A549 (cell line): ENCODE measurements around the gene DGCR2. TPM values are rescaled to one million over a fixed set of nuclear protein-coding genes. Genes with fewer than 3 reads are reported as not detected.

Experiments used
- ATAC-seq, 2 experiments: fragments of 200-7000 bp in 1 of 2; fragments of >200 bp in 1 of 2; cut with Nextera tagmentation in 1 of 2; cut with Tn5 transposase in 1 of 2; 3 replicates each; pipeline versions ENCODE4 v1.8.0 to v1.9.1; 2018 to 2020; ENCODE audit warnings: mild to moderate bottlenecking in 1 of 2, moderate library complexity in 1 of 2
- CTCF ChIA-PET: fragments of 300-600 bp; sonication (Branson Sonifier 250); formaldehyde crosslinking; extraction: SDS; loops from one replicate; lab custom pipeline; 2021; ENCODE audit warnings: antibody characterized with exemption, inconsistent platforms; lab: Yijun Ruan, JAX
- POLR2A ChIA-PET: fragments of 350-600 bp; formaldehyde crosslinking; extraction: SDS; loops from one replicate; lab custom pipeline; 2021; ENCODE audit warnings: antibody characterized with exemption, inconsistent platforms; lab: Yijun Ruan, JAX
- DNase-seq, 2 experiments: peaks; one replicate each; pipeline versions ENCODE4 v3.0.0 to v3.0.0-alpha.2; 2011 to 2016; ENCODE audit warnings: low read depth in 1 of 2, low spot score in 1 of 2
- FAIRE-seq: peaks from 2 replicates; lab custom pipeline; 2011; peaks lifted over from hg19 to GRCh38; lab: Jason Lieb, UNC
- H3K27ac ChIP-seq, 2 experiments: fragments of >200 bp; sonication (Bioruptor Twin); formaldehyde crosslinking; 3 replicates each; pipeline ENCODE4 v1.5.1; 2016 to 2017
- H3K4me1 ChIP-seq: fragments of >200 bp; sonication (Bioruptor Twin); formaldehyde crosslinking; 3 replicates; pipeline ENCODE4 v1.6.1; 2016
- H3K4me2 ChIP-seq: fragments of >200 bp; sonication (Bioruptor Twin); formaldehyde crosslinking; 3 replicates; pipeline ENCODE4 v1.6.1; 2016
- H3K4me3 ChIP-seq: fragments of >200 bp; sonication (Bioruptor Twin); formaldehyde crosslinking; 3 replicates; pipeline ENCODE4 v1.5.1; 2016
- H3K9me3 ChIP-seq: fragments of >200 bp; sonication (Bioruptor Twin); formaldehyde crosslinking; 3 replicates; pipeline ENCODE4 v1.6.1; 2016
- CHD4 ChIP-seq: fragments of 200-600 bp; sonication (generic); IDR thresholded peaks from 2 replicates; pipeline ENCODE4 v1.6.1; 2016; ENCODE audit warnings: antibody characterized with exemption, mild to moderate bottlenecking, borderline replicate concordance
- EHMT2 ChIP-seq: fragments of 200-600 bp; sonication (generic); IDR thresholded peaks from 2 replicates; pipeline ENCODE4 v1.6.1; 2016; ENCODE audit warnings: antibody characterized with exemption, low read depth, mild to moderate bottlenecking, moderate library complexity
- FOSL2 ChIP-seq, 2 experiments: fragments of 450-650 bp in 1 of 2; fragments of >200 bp in 1 of 2; sonication (Bioruptor Twin) in 1 of 2; formaldehyde crosslinking; IDR thresholded peaks; 2 replicates each; pipeline versions ENCODE4 v1.5.0 to v1.6.1; 2016 to 2020; ENCODE audit warnings: mild to moderate bottlenecking in 1 of 2, moderate library complexity in 1 of 2
- MAFK ChIP-seq: fragments of 450-650 bp; IDR thresholded peaks from 2 replicates; pipeline ENCODE4 v1.6.1; 2014; ENCODE audit not compliant: partially characterized antibody
- MAZ ChIP-seq: fragments of 150-350 bp; IDR thresholded peaks from 2 replicates; pipeline ENCODE4 v1.6.1; 2014; ENCODE audit warnings: antibody characterized with exemption, low read depth, low read length, borderline replicate concordance
- RAD21 ChIP-seq, 2 experiments: fragments of >200 bp in 1 of 2; sonication (Bioruptor Twin) in 1 of 2; formaldehyde crosslinking in 1 of 2; IDR thresholded peaks in 1 of 2; conservative IDR thresholded peaks in 1 of 2; 2 replicates in 1 of 2; 3 replicates in 1 of 2; pipeline ENCODE4 v1.6.1; 2012 to 2018; ENCODE audit warnings: inconsistent platforms in 1 of 2
- RARB ChIP-seq: fragments of 250-450 bp; sonication (Bioruptor Pico); IDR thresholded peaks from 2 replicates; pipeline ENCODE4 v1.8.0; 2021; ENCODE audit warnings: mild to moderate bottlenecking, moderate library complexity
- RFX5 ChIP-seq: fragments of 450-650 bp; IDR thresholded peaks from 2 replicates; pipeline ENCODE4 v1.7.1; 2014; ENCODE audit warnings: antibody characterized with exemption, mild to moderate bottlenecking, moderate library complexity
- RNF2 ChIP-seq: fragments of 200-600 bp; sonication (generic); IDR thresholded peaks from 2 replicates; pipeline ENCODE4 v1.6.1; 2016; ENCODE audit warnings: low read depth, mild to moderate bottlenecking, antibody characterized with exemption, moderate library complexity, borderline replicate concordance
- WGBS: methylation state at CpG from one replicate; pipeline ENCODE4 v1.1.6; 2017; ENCODE audit errors: missing lambda C conversion rate; 5-methylcytosine and 5-hydroxymethylcytosine counted together
- polyA plus RNA-seq, 4 experiments: library from polyadenylated mRNA; depleted of rRNA in 3 of 4; stranded (reverse); fragments of >200 nt; fragmentation: RNase III in 1 of 4; extraction: RNeasy Plus Mini Kit Qiagen cat#74134 plus additional on column Dnase treatment in 1 of 4; gene quantifications; 2 replicates in 3 of 4; 3 replicates in 1 of 4; pipeline ENCODE4 v1.2.3, GENCODE V29; 2011 to 2017
- TF ChIP-seq, protein P1 (sequence below): fragments of 250-450 bp; sonication (Bioruptor Pico); IDR thresholded peaks from 2 replicates; pipeline ENCODE4 v1.5.0; 2021; ENCODE audit warnings: mild to moderate bottlenecking, moderate library complexity, borderline replicate concordance
- TF ChIP-seq, protein P2 (sequence below): fragments of 200-600 bp; sonication (generic); IDR thresholded peaks from 2 replicates; pipeline ENCODE4 v1.6.1; 2016; ENCODE audit warnings: antibody characterized with exemption, mild to moderate bottlenecking, moderate library complexity

Gene DGCR2
- polyA plus RNA-seq, 2 of the 4 experiments (the other 2 are of a cell fraction): 10.6 to 17.9 TPM

DNA sequence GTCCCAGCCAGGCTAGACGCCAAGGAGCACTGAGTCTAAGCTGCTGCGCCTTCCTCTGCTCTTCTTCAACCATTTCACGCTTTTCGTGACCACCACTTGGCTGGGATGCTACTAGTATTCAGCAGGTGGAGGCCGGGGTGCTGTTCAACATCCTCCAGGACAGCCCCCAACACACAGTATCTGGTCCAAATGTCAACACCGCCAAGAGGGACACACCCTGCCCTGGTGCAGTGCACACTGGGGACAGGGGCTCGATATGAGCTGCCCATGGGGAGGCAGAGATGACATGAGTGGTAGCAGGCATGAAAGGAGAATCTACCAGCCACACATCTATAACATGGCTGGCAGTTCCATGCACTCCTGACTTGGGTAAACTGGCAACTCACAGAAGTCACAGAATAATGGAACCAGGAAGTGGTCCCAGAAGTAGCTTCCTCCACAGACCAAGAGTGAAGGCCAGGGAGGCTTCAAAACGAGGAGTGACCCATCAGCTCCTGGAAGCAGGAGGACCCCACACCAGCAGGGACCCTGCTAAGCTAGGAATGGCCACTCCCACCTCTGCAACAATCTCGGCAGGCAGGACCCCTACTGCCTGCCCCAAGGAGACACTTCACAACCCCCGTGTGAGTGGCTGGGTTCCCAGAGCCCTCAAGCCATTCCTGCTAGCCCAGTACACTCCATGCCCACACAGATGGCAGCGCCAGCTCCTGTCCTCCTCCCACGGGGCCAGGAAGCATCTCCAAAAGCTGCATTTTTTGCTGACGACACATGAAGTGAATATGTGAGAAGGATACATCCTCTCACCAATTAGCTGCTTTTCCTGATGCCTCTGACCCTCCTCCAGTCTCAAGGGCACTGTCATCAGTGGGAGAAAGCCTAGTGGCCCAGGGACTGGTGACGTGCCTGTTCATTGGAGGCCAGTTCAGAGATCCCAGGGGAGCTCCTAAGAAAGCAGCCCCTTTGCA is 78.8 kb downstream of the DGCR2 start:
- Histone ChIP-seq H3K4me1 (no peaks in the 10 kb centered on the region), H3K9me3 (no peaks in the 10 kb centered on the region), H3K27ac (no peak overlapping the region), H3K4me2 (no peak overlapping the region), H3K4me3 (no peak overlapping the region)
- DNase-seq (no peak), FAIRE-seq (no peak), ATAC-seq (no peak)
- TF ChIP-seq, protein P1, sequence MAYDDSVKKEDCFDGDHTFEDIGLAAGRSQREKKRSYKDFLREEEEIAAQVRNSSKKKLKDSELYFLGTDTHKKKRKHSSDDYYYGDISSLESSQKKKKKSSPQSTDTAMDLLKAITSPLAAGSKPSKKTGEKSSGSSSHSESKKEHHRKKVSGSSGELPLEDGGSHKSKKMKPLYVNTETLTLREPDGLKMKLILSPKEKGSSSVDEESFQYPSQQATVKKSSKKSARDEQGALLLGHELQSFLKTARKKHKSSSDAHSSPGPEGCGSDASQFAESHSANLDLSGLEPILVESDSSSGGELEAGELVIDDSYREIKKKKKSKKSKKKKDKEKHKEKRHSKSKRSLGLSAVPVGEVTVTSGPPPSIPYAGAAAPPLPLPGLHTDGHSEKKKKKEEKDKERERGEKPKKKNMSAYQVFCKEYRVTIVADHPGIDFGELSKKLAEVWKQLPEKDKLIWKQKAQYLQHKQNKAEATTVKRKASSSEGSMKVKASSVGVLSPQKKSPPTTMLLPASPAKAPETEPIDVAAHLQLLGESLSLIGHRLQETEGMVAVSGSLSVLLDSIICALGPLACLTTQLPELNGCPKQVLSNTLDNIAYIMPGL: no peak
- TF ChIP-seq MAFK (peak; percentile 27), CHD4 (no peak), EHMT2 (no peak), RARB (CRISPR knock-in tag) (no peak)
- TF ChIP-seq, protein P2, sequence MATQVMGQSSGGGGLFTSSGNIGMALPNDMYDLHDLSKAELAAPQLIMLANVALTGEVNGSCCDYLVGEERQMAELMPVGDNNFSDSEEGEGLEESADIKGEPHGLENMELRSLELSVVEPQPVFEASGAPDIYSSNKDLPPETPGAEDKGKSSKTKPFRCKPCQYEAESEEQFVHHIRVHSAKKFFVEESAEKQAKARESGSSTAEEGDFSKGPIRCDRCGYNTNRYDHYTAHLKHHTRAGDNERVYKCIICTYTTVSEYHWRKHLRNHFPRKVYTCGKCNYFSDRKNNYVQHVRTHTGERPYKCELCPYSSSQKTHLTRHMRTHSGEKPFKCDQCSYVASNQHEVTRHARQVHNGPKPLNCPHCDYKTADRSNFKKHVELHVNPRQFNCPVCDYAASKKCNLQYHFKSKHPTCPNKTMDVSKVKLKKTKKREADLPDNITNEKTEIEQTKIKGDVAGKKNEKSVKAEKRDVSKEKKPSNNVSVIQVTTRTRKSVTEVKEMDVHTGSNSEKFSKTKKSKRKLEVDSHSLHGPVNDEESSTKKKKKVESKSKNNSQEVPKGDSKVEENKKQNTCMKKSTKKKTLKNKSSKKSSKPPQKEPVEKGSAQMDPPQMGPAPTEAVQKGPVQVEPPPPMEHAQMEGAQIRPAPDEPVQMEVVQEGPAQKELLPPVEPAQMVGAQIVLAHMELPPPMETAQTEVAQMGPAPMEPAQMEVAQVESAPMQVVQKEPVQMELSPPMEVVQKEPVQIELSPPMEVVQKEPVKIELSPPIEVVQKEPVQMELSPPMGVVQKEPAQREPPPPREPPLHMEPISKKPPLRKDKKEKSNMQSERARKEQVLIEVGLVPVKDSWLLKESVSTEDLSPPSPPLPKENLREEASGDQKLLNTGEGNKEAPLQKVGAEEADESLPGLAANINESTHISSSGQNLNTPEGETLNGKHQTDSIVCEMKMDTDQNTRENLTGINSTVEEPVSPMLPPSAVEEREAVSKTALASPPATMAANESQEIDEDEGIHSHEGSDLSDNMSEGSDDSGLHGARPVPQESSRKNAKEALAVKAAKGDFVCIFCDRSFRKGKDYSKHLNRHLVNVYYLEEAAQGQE: no peak
- ChIA-PET CTCF (interaction anchor here (0.9 to 1.4 kb wide), 4 partner anchors 15 to 589 kb away, joined by 3 to 4 read pairs (median 3); no protein-coding TSS in a partner anchor), POLR2A (no interaction called here)
- WGBS: 82% methylated on average over 10 of the region's 14 CpGs

DNA sequence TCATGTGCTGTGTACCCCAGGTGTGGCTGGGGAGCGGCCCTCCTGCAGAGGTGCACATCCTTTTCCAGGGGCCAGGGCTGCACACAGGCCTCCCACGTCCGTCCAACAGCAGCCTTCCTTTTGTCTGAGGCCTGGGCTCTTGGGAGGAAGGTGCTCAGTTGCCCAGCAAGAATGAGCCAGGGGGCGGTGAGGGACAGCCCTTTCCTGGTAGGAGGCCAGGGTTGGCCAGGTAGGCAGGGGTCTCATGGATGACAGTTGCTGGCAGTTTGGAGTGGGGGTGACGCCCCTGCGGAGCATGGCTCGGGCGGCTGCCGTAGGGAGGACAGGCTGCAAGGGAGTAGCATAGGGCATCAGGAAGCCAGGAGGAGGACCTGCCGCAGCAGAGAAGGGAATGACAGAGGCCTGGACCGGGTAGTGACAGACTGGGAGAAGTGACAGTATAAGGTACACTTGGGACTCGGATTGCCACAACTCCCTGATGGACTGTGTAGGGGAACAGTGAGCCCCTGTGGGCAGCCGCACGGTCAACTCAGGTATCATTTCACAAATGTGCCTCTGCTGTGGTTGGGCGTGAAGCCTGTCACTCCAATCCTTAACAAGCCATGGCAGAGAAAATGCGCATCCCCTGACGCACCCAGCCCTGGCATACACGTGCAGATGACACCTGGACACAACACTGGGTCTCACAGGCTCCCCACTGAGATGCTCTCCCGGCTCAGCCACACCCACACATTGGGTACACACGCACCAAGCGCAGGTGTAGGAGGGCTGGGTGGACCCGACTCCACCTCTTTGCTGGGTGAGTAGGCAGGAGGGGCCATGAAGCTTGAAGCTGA is 79.7 kb downstream of the DGCR2 start:
- no peaks in the 10 kb centered on the region for H3K9me3 ChIP-seq
- ChIA-PET POLR2A (no interaction called here), CTCF (no interaction called here)
- no peak for DNase-seq
- no peak for ATAC-seq
- H3K27ac ChIP-seq: no peak overlapping the region
- no peak for FAIRE-seq
- TF ChIP-seq MAZ: no peak
- no peak for TF ChIP-seq FOSL2 (IDR thresholded peaks at IDR 0.05)
- no peak for TF ChIP-seq FOSL2 (CRISPR knock-in tag; IDR thresholded peaks at IDR 0.05)
- TF ChIP-seq RAD21 (conservative IDR thresholded peaks at IDR 0.05 in 1 of 2, IDR thresholded peaks at IDR 0.05 in 1 of 2): no peak
- TF ChIP-seq RFX5: no peak
- TF ChIP-seq, protein P1: no peak
- TF ChIP-seq RNF2: no peak
- H3K4me2 ChIP-seq: no peak overlapping the region
- H3K4me3 ChIP-seq: no peak overlapping the region
- 91% methylated on average over 18 of the region's 22 CpGs for WGBS
- H3K4me1 ChIP-seq: no peaks in the 10 kb centered on the region
